GM23338 (cell line): ENCODE measurements around the gene NLGN1. TPM values are rescaled to one million over a fixed set of nuclear protein-coding genes. Genes with fewer than 3 reads are reported as not detected.

Experiments used
- ATAC-seq: fragments of 200-7000 bp; cut with Tn5 transposase; 3 replicates; pipeline ENCODE4 v1.9.1; 2020
- DNase-seq: peaks from one replicate; pipeline ENCODE4 v3.0.0-alpha.2; 2015; ENCODE audit warnings: low spot score
- H2AFZ ChIP-seq: fragments of 200-600 bp; sonication (generic); 2 replicates; pipeline ENCODE4 v1.8.0; 2016; ENCODE audit warnings: antibody characterized with exemption, mild to moderate bottlenecking, moderate library complexity
- H3F3A ChIP-seq: fragments of 200-600 bp; sonication (generic); replicated peaks from 2 replicates; pipeline ENCODE4 v1.8.0; 2017; ENCODE audit warnings: antibody characterized with exemption, mixed run types, low read depth
- H3K27ac ChIP-seq: fragments of 200-600 bp; sonication (generic); 2 replicates; pipeline ENCODE4 v1.6.1; 2016; ENCODE audit warnings: low read depth
- H3K27me3 ChIP-seq: fragments of 200-600 bp; sonication (generic); 2 replicates; pipeline ENCODE4 v1.8.0; 2016; ENCODE audit warnings: mild to moderate bottlenecking, mixed run types, moderate library complexity; ENCODE audit not compliant: insufficient read depth
- H3K36me3 ChIP-seq: fragments of 200-600 bp; sonication (generic); 2 replicates; pipeline ENCODE4 v1.8.0; 2016; ENCODE audit warnings: mild to moderate bottlenecking; ENCODE audit not compliant: insufficient read depth
- H3K4me1 ChIP-seq: fragments of 200-600 bp; sonication (generic); 2 replicates; pipeline ENCODE4 v1.8.0; 2016; ENCODE audit warnings: mild to moderate bottlenecking, moderate library complexity; ENCODE audit not compliant: insufficient read depth
- H3K4me2 ChIP-seq: fragments of 200-600 bp; sonication (generic); 2 replicates; pipeline ENCODE4 v1.7.1; 2017; ENCODE audit warnings: mixed run types
- H3K4me3 ChIP-seq: fragments of 200-600 bp; sonication (generic); 2 replicates; pipeline ENCODE4 v1.6.1; 2016; ENCODE audit warnings: mixed run types
- H3K79me2 ChIP-seq: fragments of 200-600 bp; sonication (generic); replicated peaks from 2 replicates; pipeline ENCODE4 v1.8.0; 2017; ENCODE audit warnings: mild to moderate bottlenecking; ENCODE audit not compliant: insufficient read depth
- H3K9me2 ChIP-seq: fragments of 200-600 bp; sonication (generic); 2 replicates; pipeline ENCODE4 v1.8.0; 2017; ENCODE audit not compliant: insufficient read depth
- H4K20me1 ChIP-seq: fragments of 200-600 bp; sonication (generic); replicated peaks from 2 replicates; pipeline ENCODE4 v1.8.0; 2017; ENCODE audit warnings: mild to moderate bottlenecking; ENCODE audit not compliant: insufficient read depth
- H3K27ac Mint-ChIP-seq: 2 replicates; pipeline ENCODE4 v1.8.0; 2020; ENCODE audit warnings: inconsistent platforms, mild to moderate bottlenecking, moderate library complexity, mixed read lengths
- H3K27me3 Mint-ChIP-seq: 3 replicates; pipeline ENCODE4 v1.8.0; 2022; ENCODE audit warnings: low read depth, mild to moderate bottlenecking, moderate library complexity, mixed read lengths, inconsistent platforms; ENCODE audit not compliant: insufficient read depth, poor library complexity
- H3K36me3 Mint-ChIP-seq: 3 replicates; pipeline ENCODE4 v1.8.0; 2021; ENCODE audit warnings: low read depth, mild to moderate bottlenecking, inconsistent platforms, moderate library complexity, mixed read lengths
- H3K4me1 Mint-ChIP-seq: 3 replicates; pipeline ENCODE4 v1.8.0; 2020; ENCODE audit warnings: mild to moderate bottlenecking, inconsistent platforms, mixed read lengths
- H3K4me3 Mint-ChIP-seq: 3 replicates; pipeline ENCODE4 v1.8.0; 2021; ENCODE audit warnings: moderate library complexity, mild to moderate bottlenecking, inconsistent platforms, mixed read lengths
- H3K9me3 Mint-ChIP-seq: 3 replicates; pipeline ENCODE4 v1.8.0; 2020; ENCODE audit warnings: moderate library complexity, mild to moderate bottlenecking, inconsistent platforms, mixed read lengths
- CTCF ChIP-seq, 2 experiments: fragments of 200-600 bp in 1 of 2; sonication (generic) in 1 of 2; conservative IDR thresholded peaks; 2 replicates each; pipeline versions ENCODE4 v1.5.1 to v1.6.1; 2016 to 2017; ENCODE audit warnings: antibody characterized with exemption in 2 of 2, low read depth in 2 of 2, mild to moderate bottlenecking in 2 of 2, moderate library complexity in 1 of 2
- EZH2 ChIP-seq: fragments of 200-600 bp; sonication (generic); IDR thresholded peaks from one replicate; pipeline ENCODE4 v1.8.0; 2017; ENCODE audit warnings: antibody characterized with exemption, mild to moderate bottlenecking, low read depth; ENCODE audit not compliant: unreplicated experiment
- EZH2phosphoT487 ChIP-seq: fragments of 200-600 bp; sonication (generic); IDR thresholded peaks from one replicate; pipeline ENCODE4 v1.8.1; 2018; ENCODE audit warnings: antibody characterized with exemption; ENCODE audit not compliant: unreplicated experiment
- JUNB ChIP-seq: IDR thresholded peaks from one replicate; pipeline ENCODE4 v1.6.1; 2016; ENCODE audit warnings: antibody characterized with exemption; ENCODE audit not compliant: unreplicated experiment
- NANOG ChIP-seq: IDR thresholded peaks from 2 replicates; pipeline ENCODE4 v1.6.1; 2016; ENCODE audit warnings: antibody characterized with exemption, borderline replicate concordance
- POLR2AphosphoS5 ChIP-seq: IDR thresholded peaks from 2 replicates; pipeline ENCODE4 v1.6.1; 2016; ENCODE audit warnings: antibody characterized with exemption, low read depth
- ZNF114 ChIP-seq: fragments of 250-450 bp; sonication (Bioruptor Pico); IDR thresholded peaks from 2 replicates; pipeline ENCODE4 v1.5.0; 2020; ENCODE audit warnings: mild to moderate bottlenecking, moderate library complexity
- ZNF331 ChIP-seq: fragments of 250-450 bp; sonication (Bioruptor Pico); IDR thresholded peaks from 2 replicates; pipeline ENCODE4 v1.5.0; 2020; ENCODE audit warnings: low read depth, mild to moderate bottlenecking, moderate library complexity
- polyA plus RNA-seq: library from polyadenylated mRNA; unstranded; fragments of >200 nt; fragmentation: Nextera tagmentation; extraction: Ambion mirVana; gene quantifications from 2 replicates; pipeline ENCODE4 v1.2.1, GENCODE V29; 2016
- total RNA-seq: library from RNA; depleted of rRNA; stranded (reverse); fragments of >200 nt; shearing (Covaris generic); gene quantifications from 2 replicates; pipeline ENCODE4 v1.2.3, GENCODE V29; 2014

The NLGN1 gene
- total and polyA plus RNA-seq, 2 experiments from 2014 or later = 6.5 to 18.6 TPM

GRCh38 chr3:173703771-173704170 lies 306.2 kb downstream of the NLGN1 start (continued):
- no peak for TF ChIP-seq CTCF (conservative IDR thresholded peaks at IDR 0.05; ENCODE audit: low read depth in 2 of 2)

GRCh38 chr3:173706630-173707029 lies 309.1 kb downstream of the NLGN1 start:
- ATAC-seq = no peak
- Histone ChIP-seq H4K20me1 (no peaks in the 10 kb centered on the region), H3K79me2 (no peaks in the 10 kb centered on the region), H3F3A (no peaks in the 10 kb centered on the region), H2AFZ (no peak overlapping the region), H3K27me3 (no peaks in the 10 kb centered on the region), H3K4me3 (no peak overlapping the region), H3K4me1 (0 out of 2 replicates have a peak, but pooled peaks cover 4% of the 10 kb centered on the region), H3K36me3 (no peaks in the 10 kb centered on the region), H3K4me2 (no peak overlapping the region), H3K9me2 (no peaks in the 10 kb centered on the region), H3K27ac (no peak overlapping the region)
- H3K4me3 Mint-ChIP-seq = no peak overlapping the region
- peaks cover 5% of the 10 kb centered on the region; the same call in 2 of the 3 replicates for H3K36me3 Mint-ChIP-seq
- H3K27me3 Mint-ChIP-seq = peaks cover 2% of the 10 kb centered on the region
- no peak for DNase-seq
- H3K27ac Mint-ChIP-seq = peak overlapping the region; percentile 34; the same call in 1 of the 2 replicates
- TF ChIP-seq POLR2AphosphoS5 = no peak
- peaks cover 17% of the 10 kb centered on the region; the same call in 2 of the 3 replicates for H3K4me1 Mint-ChIP-seq
- peaks cover 5% of the 10 kb centered on the region; the same call in 2 of the 3 replicates for H3K9me3 Mint-ChIP-seq

GRCh38 chr3:173708191-173708590 lies 310.6 kb downstream of the NLGN1 start:
- H3K9me3 Mint-ChIP-seq = no peaks in the 10 kb centered on the region; the same call in 2 of the 3 replicates
- peak; percentile 17 for DNase-seq
- no peaks in the 10 kb centered on the region for H3K27me3 ChIP-seq
- H3K27me3 Mint-ChIP-seq = peaks cover 2% of the 10 kb centered on the region
- H3K4me2 ChIP-seq = no peak overlapping the region
- H3K4me3 Mint-ChIP-seq = no peak overlapping the region
- H3K4me3 ChIP-seq = no peak overlapping the region
- 0 out of 2 replicates have a peak, but pooled peaks cover under 1% of the 10 kb centered on the region for H3K4me1 ChIP-seq
- no peaks in the 10 kb centered on the region for H4K20me1 ChIP-seq
- H3K36me3 ChIP-seq = no peaks in the 10 kb centered on the region
- H3K27ac ChIP-seq = no peak overlapping the region
- no peak overlapping the region for H2AFZ ChIP-seq
- peaks cover 19% of the 10 kb centered on the region; the same call in 2 of the 3 replicates for H3K4me1 Mint-ChIP-seq
- peak overlapping the region; percentile 35; the same call in 1 of the 2 replicates for H3K27ac Mint-ChIP-seq
- no peaks in the 10 kb centered on the region for H3K36me3 Mint-ChIP-seq
- peak; percentile 82 for ATAC-seq
- H3K79me2 ChIP-seq = no peaks in the 10 kb centered on the region
- H3K9me2 ChIP-seq = no peaks in the 10 kb centered on the region
- no peaks in the 10 kb centered on the region for H3F3A ChIP-seq
- TF ChIP-seq JUNB (no peak), NANOG (no peak), EZH2 (no peak), EZH2phosphoT487 (no peak)

- H3K9me3 Mint-ChIP-seq = no peaks in the 10 kb centered on the region; the same call in 2 of the 3 replicates
- H3K36me3 Mint-ChIP-seq = no peaks in the 10 kb centered on the region
- H3K27ac Mint-ChIP-seq = 0 out of 2 replicates have a peak overlapping the region, but pooled peaks have one; percentile 40
- no peak overlapping the region for H3K4me3 Mint-ChIP-seq
- no peak for TF ChIP-seq ZNF114 (CRISPR knock-in tag)
- no peak for TF ChIP-seq CTCF (conservative IDR thresholded peaks at IDR 0.05; ENCODE audit: low read depth in 2 of 2)
- no peak for TF ChIP-seq ZNF331
- H3K27ac ChIP-seq = no peak overlapping the region
- no peak for ATAC-seq
- H3F3A ChIP-seq = no peaks in the 10 kb centered on the region
- H3K4me2 ChIP-seq = no peak overlapping the region
- H3K79me2 ChIP-seq = no peaks in the 10 kb centered on the region
- no peaks in the 10 kb centered on the region for H3K36me3 ChIP-seq
- H3K27me3 Mint-ChIP-seq = peaks cover 2% of the 10 kb centered on the region
- H3K4me3 ChIP-seq = no peak overlapping the region
- peaks cover 11% of the 10 kb centered on the region; the same call in 2 of the 3 replicates for H3K4me1 Mint-ChIP-seq
- H3K27me3 ChIP-seq = no peaks in the 10 kb centered on the region
- no peaks in the 10 kb centered on the region for H3K9me2 ChIP-seq
- no peak for DNase-seq
- H4K20me1 ChIP-seq = no peaks in the 10 kb centered on the region
- no peak overlapping the region for H2AFZ ChIP-seq
- no peaks in the 10 kb centered on the region for H3K4me1 ChIP-seq
These were observed 311.5 kb downstream of the NLGN1 start for GRCh38 chr3:173709026-173709425.
